Stimulated activated CD4-positive, alpha-beta T cell treated with anti-CD3 and anti-CD28 coated beads, Interleukin-1b, Interleukin-23, amount 100 ng/mL, for 1 hour (primary cell): ENCODE results near the gene UACA.
"Not testable (repeated sequence)": the region's sequence is repeated elsewhere in the genome, so short reads cannot be mapped to it uniquely, and the experiment has no call there.

Experiments
- DNase-seq, 2 donors: peaks; one replicate each; pipeline ENCODE4 v3.0.0-alpha.2; 2020; ENCODE audit warnings: low read depth in 2 of 2

Gene UACA

DNA sequence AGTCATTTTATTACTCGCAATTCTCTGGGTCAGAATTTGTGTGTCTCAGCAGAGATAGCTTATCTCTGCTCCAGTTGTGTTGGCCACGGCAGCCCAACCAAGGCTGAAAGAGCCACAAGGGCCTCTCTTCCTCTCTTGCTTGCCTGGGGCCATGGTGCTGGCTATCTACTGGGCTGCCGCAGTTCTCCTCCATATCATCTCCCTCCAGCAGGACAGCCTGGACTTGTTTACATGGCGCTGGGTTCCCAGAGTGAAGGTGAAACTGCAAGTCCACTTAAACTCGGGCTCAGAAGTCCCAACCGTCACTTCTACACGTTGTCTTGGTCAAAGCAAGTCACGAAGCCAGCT, 134.8 kb downstream of the UACA start:
- DNase-seq = no peak

- no peak for DNase-seq
Observed at GRCh38 chr15:70627734-70628548, 135.4 kb downstream of the UACA start.

GRCh38 chr15:70627322-70627721, 136.0 kb downstream of the UACA start:
- DNase-seq = no peak

DNA sequence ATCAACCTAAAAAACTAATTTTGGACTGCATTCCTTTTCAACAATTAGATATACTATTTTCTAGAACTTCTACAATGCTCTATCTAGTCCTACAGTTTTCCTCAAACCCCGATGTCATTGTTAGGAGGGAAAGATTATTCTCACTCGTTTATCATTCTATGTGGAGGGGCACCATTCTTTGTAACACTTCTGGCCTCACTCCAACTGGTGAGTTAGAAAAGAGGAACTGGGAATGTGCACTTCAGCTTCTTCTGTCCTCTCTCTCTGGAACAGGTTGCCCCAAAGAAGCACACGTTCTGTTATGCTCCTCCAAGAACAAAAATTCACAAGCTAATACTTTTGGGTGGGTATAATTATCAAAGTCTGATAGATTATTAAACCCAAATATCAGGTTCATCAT, 137.9 kb downstream of the UACA start:
- DNase-seq = no peak

DNA sequence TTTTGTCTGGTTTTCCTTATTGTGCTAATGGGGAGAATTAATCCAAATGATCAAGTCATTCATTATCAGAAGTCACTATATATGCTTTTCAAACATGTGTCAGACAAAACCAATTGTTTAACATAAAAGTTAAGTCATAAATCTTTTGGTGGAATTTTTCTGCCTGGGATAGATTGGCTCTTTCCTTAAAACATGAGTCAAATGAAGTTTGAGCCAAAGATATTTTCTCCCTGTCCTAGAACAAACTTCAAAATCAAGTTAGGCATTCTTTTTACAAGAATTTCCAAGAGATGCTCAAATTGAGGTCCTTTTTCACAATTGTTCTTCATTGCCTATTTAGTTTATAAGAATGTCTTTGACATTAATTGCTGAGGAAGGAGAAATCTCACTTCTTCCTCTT, 138.3 kb downstream of the UACA start:
- no peak for DNase-seq

GRCh38 chr15:70618929-70619328, 144.4 kb downstream of the UACA start:
- no peak for DNase-seq

DNA sequence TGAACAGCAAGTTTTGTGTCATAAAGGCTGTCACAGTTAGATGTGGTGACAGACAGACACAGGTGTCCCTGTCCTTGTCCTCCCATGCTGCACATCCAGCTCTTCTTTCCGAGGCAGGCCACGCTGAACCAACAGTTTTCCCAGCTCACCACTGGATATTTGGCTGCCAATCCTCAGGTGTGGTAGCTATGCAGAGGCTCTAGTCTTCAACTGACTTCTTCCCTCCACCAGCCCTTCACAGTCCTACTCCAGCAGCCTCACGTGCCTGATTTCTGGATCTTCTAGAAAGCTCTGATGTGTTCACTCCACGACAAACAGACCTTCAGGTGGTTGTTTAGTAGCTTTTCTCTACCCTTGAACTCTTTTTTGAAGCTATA, 145.5 kb downstream of the UACA start:
- DNase-seq = no peak

GRCh38 chr15:70617076-70617910, 146.1 kb downstream of the UACA start:
- no peak for DNase-seq

GRCh38 chr15:70616311-70616756, 147.0 kb downstream of the UACA start:
- DNase-seq = not testable (repeated sequence)

GRCh38 chr15:70615435-70616310, 147.7 kb downstream of the UACA start:
- DNase-seq = no peak

- DNase-seq = no peak
Observed at GRCh38 chr15:70614221-70614620, 149.1 kb downstream of the UACA start.

- DNase-seq = no peak
Observed at GRCh38 chr15:70613271-70613670, 150.1 kb downstream of the UACA start.

DNA sequence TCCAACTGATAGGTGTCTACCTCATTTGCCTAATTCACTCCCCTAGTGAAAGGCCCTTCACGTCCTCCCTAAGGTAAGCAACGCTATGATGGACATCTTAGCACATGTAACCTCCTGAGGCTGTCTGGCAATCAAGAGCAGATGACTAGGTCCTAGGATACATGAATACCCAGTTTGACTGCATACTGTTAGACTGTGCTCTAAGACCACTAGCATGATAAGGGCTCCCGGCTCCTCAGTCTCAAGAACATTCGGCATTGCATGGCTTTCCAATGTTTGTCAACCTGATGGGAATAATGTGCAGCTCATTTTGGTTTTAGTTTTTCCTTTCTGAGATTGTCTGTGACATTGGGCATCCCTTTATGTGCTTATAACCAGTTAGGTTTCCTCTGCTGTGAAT, 152.1 kb downstream of the UACA start:
- DNase-seq = no peak

DNA sequence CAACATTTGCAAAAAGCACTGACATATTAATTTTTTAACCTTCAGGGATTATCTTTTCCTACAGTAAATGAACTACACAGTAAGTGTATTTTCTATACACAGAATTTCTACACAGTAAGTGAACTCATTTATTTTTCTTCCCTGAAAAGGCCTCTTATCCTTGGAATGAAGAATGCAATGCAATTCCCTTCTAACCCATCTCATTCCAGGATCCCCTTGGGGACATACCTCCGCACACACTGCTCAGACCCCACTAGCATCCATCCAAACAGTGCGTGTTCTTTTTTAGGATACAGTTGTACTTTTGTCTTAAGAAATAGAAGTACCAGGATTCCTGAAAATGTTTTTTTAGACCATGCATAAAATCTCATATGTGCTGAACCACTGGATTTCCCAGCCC, 152.8 kb downstream of the UACA start:
- DNase-seq = no peak

- no peak for DNase-seq
Observed at GRCh38 chr15:70609889-70610288, 153.5 kb downstream of the UACA start.

DNA sequence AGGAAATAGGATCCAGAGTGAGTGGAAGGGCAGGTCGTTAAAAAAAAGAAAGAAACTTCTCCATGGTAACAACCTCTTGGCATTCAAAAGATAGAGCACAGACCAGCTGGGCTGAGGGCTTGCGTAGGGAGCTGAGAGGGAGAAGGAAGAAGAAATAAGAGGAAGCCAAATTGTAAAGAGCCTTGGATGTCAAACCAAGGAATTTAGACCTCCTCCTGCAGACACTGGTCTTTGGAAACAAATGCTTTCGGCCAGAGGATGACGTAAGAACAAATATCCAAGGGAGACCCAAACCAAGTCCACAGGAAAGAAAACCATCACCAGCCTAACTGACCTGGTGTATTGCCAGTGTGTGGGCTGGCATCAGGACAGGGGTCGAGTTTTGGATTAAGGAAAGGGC, 155.2 kb downstream of the UACA start:
- no peak for DNase-seq

DNA sequence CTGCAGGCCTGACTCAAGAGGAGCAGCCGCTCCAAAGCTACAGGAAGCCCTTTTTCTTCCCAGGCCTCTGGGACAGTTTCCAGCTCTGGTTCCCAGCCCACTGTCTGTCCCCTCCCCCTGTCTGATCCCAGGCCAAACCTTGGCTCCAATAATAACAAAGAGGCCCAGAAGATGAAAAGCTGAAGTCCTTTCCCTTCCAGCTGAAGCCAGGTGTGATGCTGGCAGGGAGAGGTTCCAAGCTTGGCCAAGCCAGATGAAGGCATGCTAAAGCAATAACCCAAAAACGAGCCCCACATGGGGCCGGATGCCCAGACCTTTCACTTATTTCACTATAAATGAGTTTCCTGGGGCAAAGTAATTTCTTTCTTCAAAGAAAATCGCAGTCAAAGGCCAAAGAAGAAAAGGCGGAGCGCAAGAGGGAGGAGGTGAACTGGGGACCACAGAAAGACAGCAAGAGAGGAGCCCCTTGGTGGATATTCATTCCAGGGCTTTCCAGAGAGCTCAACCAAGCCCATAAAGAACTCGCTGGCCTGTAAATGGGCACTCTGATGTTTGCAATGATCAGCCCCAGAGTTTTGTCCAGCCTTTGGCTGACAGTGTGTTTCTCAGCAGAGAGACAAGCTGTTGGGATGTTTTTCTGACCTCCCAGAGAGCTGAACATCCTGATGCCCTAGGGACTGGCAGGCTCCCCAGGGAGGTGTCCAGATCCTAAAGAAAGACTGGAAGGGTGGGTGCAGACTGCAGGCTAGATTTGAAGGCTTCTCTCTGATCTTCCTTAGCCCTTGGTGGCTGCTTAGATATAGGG, 157.6 kb downstream of the UACA start:
- no peak for DNase-seq

DNA sequence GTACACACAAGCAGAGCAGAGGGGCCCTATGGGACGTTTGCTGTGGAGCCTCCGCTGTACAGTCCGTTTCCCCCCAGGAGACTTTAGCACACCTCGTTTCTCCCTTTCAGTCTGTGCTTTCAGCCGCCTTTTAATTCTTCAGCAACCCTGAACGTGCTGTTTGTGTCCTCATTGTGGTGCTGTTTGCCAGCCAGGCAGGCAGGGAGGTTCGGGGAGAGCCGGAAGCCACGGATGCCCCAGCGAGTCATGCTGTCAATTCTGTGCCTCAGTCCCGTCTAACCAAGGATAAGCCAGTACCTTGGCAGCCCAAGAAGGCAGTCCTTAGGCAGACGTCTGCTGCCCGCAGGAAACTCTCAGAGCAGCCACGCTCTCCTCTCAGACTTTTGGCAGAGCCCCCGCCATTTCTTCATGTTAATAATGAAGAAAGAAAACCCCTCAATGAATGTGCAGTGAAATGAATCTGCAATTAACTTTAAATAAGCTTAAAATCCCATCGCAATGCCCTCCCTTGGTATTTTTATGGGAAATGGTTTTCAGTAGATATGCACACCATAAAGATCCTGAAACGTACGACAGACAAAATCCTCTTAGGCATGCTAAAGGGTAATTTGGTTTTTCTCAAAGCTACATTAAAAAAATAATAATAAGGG, 158.6 kb downstream of the UACA start:
- no peak for DNase-seq
